Cardiac fibroblast (primary cell): Measurements from ENCODE around the gene SPDYE4.

Source experiments
- DNase-seq, 2 donors: peaks; one replicate each; pipeline versions ENCODE4 v3.0.0 to v3.0.0-alpha.2; 2010; ENCODE audit warnings: low read depth in 2 of 2
- H3K4me3 ChIP-seq, 2 donors: replicated peaks in 1 of 2; 1 replicate in 1 of 2; 2 replicates in 1 of 2; pipeline ENCODE4 v1.5.1; 2011; ENCODE audit warnings: low read depth in 2 of 2, low read length in 2 of 2, mild to moderate bottlenecking in 2 of 2, moderate library complexity in 1 of 2
- TF ChIP-seq, protein P1 (sequence below): IDR thresholded peaks from one replicate; pipeline ENCODE4 v1.5.1; 2011; ENCODE audit warnings: low read depth, mild to moderate bottlenecking, low read length, inconsistent platforms

The SPDYE4 gene

DNA sequence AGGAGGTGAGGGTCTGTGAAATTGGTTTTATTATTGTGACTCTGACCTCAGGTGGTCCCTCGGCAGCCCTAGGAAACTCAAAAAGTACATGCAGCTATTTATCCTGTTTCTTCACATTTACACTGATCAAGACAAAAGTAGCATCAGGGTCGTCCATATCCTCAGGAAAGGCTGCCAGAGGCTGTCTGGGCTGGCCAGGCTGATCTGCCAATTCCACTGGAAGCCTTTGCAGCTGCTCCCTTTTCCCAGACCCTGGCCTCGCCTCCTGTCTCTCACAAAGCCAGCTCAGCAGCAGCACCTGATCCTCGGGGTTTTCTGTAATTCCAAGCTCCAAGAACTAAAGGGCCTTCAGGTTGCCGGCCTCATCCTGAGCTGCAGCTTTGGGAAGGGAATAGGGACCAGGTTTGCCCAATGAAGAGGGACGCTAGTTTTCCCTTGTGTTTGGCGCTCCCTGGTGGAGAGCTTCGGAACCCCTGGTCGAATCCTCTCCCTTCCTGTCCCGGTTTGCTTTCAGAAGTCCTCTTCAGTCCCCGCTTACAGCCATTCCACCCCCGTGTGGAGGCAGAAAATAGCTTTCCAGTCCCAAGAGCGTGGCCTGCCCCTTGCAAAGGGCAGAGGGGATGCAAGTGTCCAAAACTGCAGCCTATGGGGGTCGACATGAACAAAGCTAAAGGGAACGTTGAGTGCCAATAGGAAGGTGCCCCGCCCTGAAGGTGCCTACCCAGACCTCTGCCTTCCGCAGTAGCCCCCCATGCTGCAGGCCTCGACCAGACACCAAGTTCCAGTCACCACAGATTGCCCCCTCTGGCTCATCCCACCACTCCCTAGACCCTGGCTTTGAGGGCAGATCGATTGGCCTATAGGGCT lies 27.4 kb upstream of the SPDYE4 start:
- TF ChIP-seq, protein P1, sequence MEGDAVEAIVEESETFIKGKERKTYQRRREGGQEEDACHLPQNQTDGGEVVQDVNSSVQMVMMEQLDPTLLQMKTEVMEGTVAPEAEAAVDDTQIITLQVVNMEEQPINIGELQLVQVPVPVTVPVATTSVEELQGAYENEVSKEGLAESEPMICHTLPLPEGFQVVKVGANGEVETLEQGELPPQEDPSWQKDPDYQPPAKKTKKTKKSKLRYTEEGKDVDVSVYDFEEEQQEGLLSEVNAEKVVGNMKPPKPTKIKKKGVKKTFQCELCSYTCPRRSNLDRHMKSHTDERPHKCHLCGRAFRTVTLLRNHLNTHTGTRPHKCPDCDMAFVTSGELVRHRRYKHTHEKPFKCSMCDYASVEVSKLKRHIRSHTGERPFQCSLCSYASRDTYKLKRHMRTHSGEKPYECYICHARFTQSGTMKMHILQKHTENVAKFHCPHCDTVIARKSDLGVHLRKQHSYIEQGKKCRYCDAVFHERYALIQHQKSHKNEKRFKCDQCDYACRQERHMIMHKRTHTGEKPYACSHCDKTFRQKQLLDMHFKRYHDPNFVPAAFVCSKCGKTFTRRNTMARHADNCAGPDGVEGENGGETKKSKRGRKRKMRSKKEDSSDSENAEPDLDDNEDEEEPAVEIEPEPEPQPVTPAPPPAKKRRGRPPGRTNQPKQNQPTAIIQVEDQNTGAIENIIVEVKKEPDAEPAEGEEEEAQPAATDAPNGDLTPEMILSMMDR, result peak; percentile 87
- no peak overlapping the region for H3K4me3 ChIP-seq
- peak; percentile 72 to 75 for DNase-seq

GRCh38 chr17:8782176-8782575 lies 23.8 kb upstream of the SPDYE4 start:
- no peak overlapping the region for H3K4me3 ChIP-seq
- no peak for DNase-seq
- TF ChIP-seq, protein P1, result no peak

- TF ChIP-seq, protein P1, result no peak
- H3K4me3 ChIP-seq, result no peak overlapping the region
- DNase-seq, result no peak
Measured at GRCh38 chr17:8781776-8782175, 23.4 kb upstream of the SPDYE4 start.

- no peak overlapping the region for H3K4me3 ChIP-seq
- no peak for DNase-seq
- TF ChIP-seq, protein P1, result no peak
Measured at GRCh38 chr17:8776881-8777280, 18.5 kb upstream of the SPDYE4 start.

- TF ChIP-seq, protein P1, result no peak
Measured at GRCh38 chr17:8776248-8776647, 17.9 kb upstream of the SPDYE4 start.

GRCh38 chr17:8766731-8767130 lies 8.4 kb upstream of the SPDYE4 start:
- peak in 1 of 2 donors; percentile 7 for DNase-seq
- TF ChIP-seq, protein P1, result no peak
- H3K4me3 ChIP-seq, result no peak overlapping the region

More at GRCh38 chr17:8776248-8776647, 17.9 kb upstream of the SPDYE4 start:
- no peak overlapping the region for H3K4me3 ChIP-seq
- DNase-seq, result no peak
